PFSK-1 (cell line): Measurements from ENCODE around the gene CC2D2A.

ENCODE experiments used
- FOXP2 ChIP-seq: optimal IDR thresholded peaks from 2 replicates; pipeline ENCODE3; 2011; ENCODE audit warnings: borderline replicate concordance, control low read depth, inconsistent platforms; ENCODE audit not compliant: insufficient read depth; ENCODE audit errors: extremely low read length, extremely low read depth
- POLR2AphosphoS5 ChIP-seq: IDR thresholded peaks from 2 replicates; pipeline ENCODE4 v1.6.1; 2012; ENCODE audit warnings: low read depth, mild to moderate bottlenecking, control low read depth, low read length, moderate library complexity
- REST ChIP-seq, 2 experiments: IDR thresholded peaks; 2 replicates each; pipeline versions ENCODE4 v1.6.1 to v1.8.0; 2011 to 2012; ENCODE audit warnings: low read depth in 2 of 2, low read length in 2 of 2, control low read depth in 1 of 2, inconsistent platforms in 1 of 2, mild to moderate bottlenecking in 1 of 2, moderate library complexity in 1 of 2; ENCODE audit not compliant: insufficient read depth in 1 of 2
- SIN3A ChIP-seq: IDR thresholded peaks from 2 replicates; pipeline ENCODE4 v1.6.1; 2012; ENCODE audit warnings: mild to moderate bottlenecking, low read length, moderate library complexity, borderline replicate concordance; ENCODE audit not compliant: insufficient read depth
- TAF1 ChIP-seq: IDR thresholded peaks from 2 replicates; pipeline ENCODE4 v1.6.1; 2012; ENCODE audit warnings: low read length, control low read depth, borderline replicate concordance; ENCODE audit not compliant: insufficient read depth

CC2D2A gene

GRCh38 chr4:15495621-15496020 lies 25.9 kb downstream of the CC2D2A start:
- no peak for TF ChIP-seq POLR2AphosphoS5
- no peak for TF ChIP-seq FOXP2
- no peak for TF ChIP-seq SIN3A
- TF ChIP-seq REST (IDR thresholded peaks at IDR 0.05; ENCODE audit: insufficient read depth in 1 of 2, low read depth in 2 of 2, low read length in 2 of 2) = no peak
- TF ChIP-seq TAF1 = no peak

GRCh38 chr4:15498356-15498755 lies 28.7 kb downstream of the CC2D2A start:
- TF ChIP-seq REST (IDR thresholded peaks at IDR 0.05; ENCODE audit: insufficient read depth in 1 of 2, low read depth in 2 of 2, low read length in 2 of 2) (no peak), POLR2AphosphoS5 (no peak), TAF1 (no peak), SIN3A (no peak), FOXP2 (no peak)

- TF ChIP-seq TAF1 (no peak), REST (IDR thresholded peaks at IDR 0.05; ENCODE audit: insufficient read depth in 1 of 2, low read depth in 2 of 2, low read length in 2 of 2) (no peak), POLR2AphosphoS5 (no peak), SIN3A (no peak), FOXP2 (no peak)
Observed at GRCh38 chr4:15500701-15501100, 31.0 kb downstream of the CC2D2A start.

GRCh38 chr4:15501941-15502340 lies 32.3 kb downstream of the CC2D2A start:
- no peak for TF ChIP-seq SIN3A
- TF ChIP-seq TAF1 = no peak
- TF ChIP-seq POLR2AphosphoS5 = no peak
- TF ChIP-seq FOXP2 = no peak
- no peak for TF ChIP-seq REST (IDR thresholded peaks at IDR 0.05; ENCODE audit: insufficient read depth in 1 of 2, low read depth in 2 of 2, low read length in 2 of 2)

- TF ChIP-seq POLR2AphosphoS5 (no peak), SIN3A (no peak), FOXP2 (no peak), TAF1 (no peak), REST (IDR thresholded peaks at IDR 0.05; ENCODE audit: insufficient read depth in 1 of 2, low read depth in 2 of 2, low read length in 2 of 2) (no peak)
Observed at GRCh38 chr4:15502384-15502783, 32.7 kb downstream of the CC2D2A start.
